H1 (cell line): ENCODE results near the gene GRXCR1. TPM values are rescaled to one million over a fixed set of nuclear protein-coding genes. Genes with fewer than 3 reads are reported as not detected.

Experiments used
- ASH2L ChIP-seq: fragments of 200-600, 300-600 bp; sonication (generic); IDR thresholded peaks from one replicate; pipeline ENCODE4 v1.7.1; 2017; ENCODE audit warnings: low read length
- CEBPB ChIP-seq: IDR thresholded peaks from 2 replicates; pipeline ENCODE4 v1.6.1; 2012; ENCODE audit warnings: low read depth, low read length
- EP300 ChIP-seq, 2 experiments: IDR thresholded peaks; 1 replicate in 1 of 2; 2 replicates in 1 of 2; pipeline ENCODE4 v1.6.1; 2011 to 2012; ENCODE audit warnings: low read depth in 2 of 2, low read length in 2 of 2, mild to moderate bottlenecking in 2 of 2, borderline replicate concordance in 1 of 2, inconsistent platforms in 1 of 2, moderate library complexity in 1 of 2
- SIN3A ChIP-seq, 2 experiments: IDR thresholded peaks in 1 of 2; conservative IDR thresholded peaks in 1 of 2; 2 replicates each; pipeline ENCODE4 v1.6.1; 2011 to 2012; ENCODE audit warnings: low read length in 2 of 2, improper control_type of control experiment in 1 of 2, low read depth in 1 of 2, mild to moderate bottlenecking in 1 of 2
- polyA plus RNA-seq, 7 experiments: library from polyadenylated mRNA; depleted of rRNA in 3 of 7; stranded (reverse) in 5 of 7; unstranded in 2 of 7; fragments of >200 nt in 5 of 7; fragments of 200-250 nt in 2 of 7; gene quantifications; 1 replicate in 5 of 7; 2 replicates in 1 of 7; 4 replicates in 1 of 7; pipeline versions ENCODE4 v1.2.1 to v1.2.3, GENCODE V29; 2011 to 2013; ENCODE audit warnings: missing spikeins in 2 of 7, mixed read lengths in 2 of 7
- total RNA-seq: library from RNA; stranded (reverse); fragmentation: NEBNext Ultra II Directional; extraction: Animal tissue kit (Norgen Biotek cat#: 25700); gene quantifications from 2 replicates; pipeline ENCODE4 v1.2.1, GENCODE V29; 2021
- TF ChIP-seq, protein P1 (sequence below): fragments of 300-600 bp; sonication (generic); IDR thresholded peaks from 2 replicates; pipeline ENCODE4 v1.7.1; 2012; ENCODE audit warnings: low read length, moderate library complexity, mild to moderate bottlenecking, inconsistent platforms; ENCODE audit not compliant: insufficient replicate concordance
- TF ChIP-seq, protein P2 (sequence below): IDR thresholded peaks from 2 replicates; pipeline ENCODE4 v1.6.1; 2012; ENCODE audit warnings: low read length, inconsistent platforms
- TF ChIP-seq, protein P3 (sequence below): IDR thresholded peaks from 2 replicates; pipeline ENCODE4 v1.6.1; 2011; ENCODE audit warnings: low read depth, mild to moderate bottlenecking, low read length; ENCODE audit not compliant: insufficient read depth

Gene GRXCR1
- total and polyA plus RNA-seq, 2 of the 8 experiments (the other 6 are each of a cell fraction or from before 2014, with no cell fraction given): not detected

DNA sequence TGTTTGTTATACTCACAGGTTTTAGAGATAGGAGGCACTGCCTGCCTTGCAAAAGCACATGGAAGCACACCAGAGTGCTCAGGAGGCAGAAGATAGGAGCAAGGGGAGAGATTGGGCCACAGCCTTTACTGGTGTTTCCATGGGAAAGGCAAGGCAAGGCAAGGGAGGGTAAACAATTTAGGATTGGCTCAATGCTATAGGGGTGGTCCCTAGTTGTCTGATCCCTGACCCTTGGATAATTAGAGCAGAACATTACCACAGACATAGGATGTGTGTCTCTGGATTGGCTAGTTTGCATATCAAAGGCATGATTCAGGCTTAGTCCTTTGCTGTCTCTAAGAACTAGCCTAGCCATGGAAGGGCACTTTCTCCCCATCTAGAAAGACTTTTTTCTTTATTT is 36.1 kb downstream of the GRXCR1 start (continued):
- TF ChIP-seq, protein P1, sequence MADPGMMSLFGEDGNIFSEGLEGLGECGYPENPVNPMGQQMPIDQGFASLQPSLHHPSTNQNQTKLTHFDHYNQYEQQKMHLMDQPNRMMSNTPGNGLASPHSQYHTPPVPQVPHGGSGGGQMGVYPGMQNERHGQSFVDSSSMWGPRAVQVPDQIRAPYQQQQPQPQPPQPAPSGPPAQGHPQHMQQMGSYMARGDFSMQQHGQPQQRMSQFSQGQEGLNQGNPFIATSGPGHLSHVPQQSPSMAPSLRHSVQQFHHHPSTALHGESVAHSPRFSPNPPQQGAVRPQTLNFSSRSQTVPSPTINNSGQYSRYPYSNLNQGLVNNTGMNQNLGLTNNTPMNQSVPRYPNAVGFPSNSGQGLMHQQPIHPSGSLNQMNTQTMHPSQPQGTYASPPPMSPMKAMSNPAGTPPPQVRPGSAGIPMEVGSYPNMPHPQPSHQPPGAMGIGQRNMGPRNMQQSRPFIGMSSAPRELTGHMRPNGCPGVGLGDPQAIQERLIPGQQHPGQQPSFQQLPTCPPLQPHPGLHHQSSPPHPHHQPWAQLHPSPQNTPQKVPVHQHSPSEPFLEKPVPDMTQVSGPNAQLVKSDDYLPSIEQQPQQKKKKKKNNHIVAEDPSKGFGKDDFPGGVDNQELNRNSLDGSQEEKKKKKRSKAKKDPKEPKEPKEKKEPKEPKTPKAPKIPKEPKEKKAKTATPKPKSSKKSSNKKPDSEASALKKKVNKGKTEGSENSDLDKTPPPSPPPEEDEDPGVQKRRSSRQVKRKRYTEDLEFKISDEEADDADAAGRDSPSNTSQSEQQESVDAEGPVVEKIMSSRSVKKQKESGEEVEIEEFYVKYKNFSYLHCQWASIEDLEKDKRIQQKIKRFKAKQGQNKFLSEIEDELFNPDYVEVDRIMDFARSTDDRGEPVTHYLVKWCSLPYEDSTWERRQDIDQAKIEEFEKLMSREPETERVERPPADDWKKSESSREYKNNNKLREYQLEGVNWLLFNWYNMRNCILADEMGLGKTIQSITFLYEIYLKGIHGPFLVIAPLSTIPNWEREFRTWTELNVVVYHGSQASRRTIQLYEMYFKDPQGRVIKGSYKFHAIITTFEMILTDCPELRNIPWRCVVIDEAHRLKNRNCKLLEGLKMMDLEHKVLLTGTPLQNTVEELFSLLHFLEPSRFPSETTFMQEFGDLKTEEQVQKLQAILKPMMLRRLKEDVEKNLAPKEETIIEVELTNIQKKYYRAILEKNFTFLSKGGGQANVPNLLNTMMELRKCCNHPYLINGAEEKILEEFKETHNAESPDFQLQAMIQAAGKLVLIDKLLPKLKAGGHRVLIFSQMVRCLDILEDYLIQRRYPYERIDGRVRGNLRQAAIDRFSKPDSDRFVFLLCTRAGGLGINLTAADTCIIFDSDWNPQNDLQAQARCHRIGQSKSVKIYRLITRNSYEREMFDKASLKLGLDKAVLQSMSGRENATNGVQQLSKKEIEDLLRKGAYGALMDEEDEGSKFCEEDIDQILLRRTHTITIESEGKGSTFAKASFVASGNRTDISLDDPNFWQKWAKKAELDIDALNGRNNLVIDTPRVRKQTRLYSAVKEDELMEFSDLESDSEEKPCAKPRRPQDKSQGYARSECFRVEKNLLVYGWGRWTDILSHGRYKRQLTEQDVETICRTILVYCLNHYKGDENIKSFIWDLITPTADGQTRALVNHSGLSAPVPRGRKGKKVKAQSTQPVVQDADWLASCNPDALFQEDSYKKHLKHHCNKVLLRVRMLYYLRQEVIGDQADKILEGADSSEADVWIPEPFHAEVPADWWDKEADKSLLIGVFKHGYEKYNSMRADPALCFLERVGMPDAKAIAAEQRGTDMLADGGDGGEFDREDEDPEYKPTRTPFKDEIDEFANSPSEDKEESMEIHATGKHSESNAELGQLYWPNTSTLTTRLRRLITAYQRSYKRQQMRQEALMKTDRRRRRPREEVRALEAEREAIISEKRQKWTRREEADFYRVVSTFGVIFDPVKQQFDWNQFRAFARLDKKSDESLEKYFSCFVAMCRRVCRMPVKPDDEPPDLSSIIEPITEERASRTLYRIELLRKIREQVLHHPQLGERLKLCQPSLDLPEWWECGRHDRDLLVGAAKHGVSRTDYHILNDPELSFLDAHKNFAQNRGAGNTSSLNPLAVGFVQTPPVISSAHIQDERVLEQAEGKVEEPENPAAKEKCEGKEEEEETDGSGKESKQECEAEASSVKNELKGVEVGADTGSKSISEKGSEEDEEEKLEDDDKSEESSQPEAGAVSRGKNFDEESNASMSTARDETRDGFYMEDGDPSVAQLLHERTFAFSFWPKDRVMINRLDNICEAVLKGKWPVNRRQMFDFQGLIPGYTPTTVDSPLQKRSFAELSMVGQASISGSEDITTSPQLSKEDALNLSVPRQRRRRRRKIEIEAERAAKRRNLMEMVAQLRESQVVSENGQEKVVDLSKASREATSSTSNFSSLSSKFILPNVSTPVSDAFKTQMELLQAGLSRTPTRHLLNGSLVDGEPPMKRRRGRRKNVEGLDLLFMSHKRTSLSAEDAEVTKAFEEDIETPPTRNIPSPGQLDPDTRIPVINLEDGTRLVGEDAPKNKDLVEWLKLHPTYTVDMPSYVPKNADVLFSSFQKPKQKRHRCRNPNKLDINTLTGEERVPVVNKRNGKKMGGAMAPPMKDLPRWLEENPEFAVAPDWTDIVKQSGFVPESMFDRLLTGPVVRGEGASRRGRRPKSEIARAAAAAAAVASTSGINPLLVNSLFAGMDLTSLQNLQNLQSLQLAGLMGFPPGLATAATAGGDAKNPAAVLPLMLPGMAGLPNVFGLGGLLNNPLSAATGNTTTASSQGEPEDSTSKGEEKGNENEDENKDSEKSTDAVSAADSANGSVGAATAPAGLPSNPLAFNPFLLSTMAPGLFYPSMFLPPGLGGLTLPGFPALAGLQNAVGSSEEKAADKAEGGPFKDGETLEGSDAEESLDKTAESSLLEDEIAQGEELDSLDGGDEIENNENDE: no peak
- TF ChIP-seq, protein P2, sequence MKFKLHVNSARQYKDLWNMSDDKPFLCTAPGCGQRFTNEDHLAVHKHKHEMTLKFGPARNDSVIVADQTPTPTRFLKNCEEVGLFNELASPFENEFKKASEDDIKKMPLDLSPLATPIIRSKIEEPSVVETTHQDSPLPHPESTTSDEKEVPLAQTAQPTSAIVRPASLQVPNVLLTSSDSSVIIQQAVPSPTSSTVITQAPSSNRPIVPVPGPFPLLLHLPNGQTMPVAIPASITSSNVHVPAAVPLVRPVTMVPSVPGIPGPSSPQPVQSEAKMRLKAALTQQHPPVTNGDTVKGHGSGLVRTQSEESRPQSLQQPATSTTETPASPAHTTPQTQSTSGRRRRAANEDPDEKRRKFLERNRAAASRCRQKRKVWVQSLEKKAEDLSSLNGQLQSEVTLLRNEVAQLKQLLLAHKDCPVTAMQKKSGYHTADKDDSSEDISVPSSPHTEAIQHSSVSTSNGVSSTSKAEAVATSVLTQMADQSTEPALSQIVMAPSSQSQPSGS: no peak
- TF ChIP-seq, protein P3, sequence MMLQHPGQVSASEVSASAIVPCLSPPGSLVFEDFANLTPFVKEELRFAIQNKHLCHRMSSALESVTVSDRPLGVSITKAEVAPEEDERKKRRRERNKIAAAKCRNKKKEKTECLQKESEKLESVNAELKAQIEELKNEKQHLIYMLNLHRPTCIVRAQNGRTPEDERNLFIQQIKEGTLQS: no peak
- TF ChIP-seq EP300 (IDR thresholded peaks at IDR 0.05; ENCODE audit: borderline replicate concordance in 1 of 2, low read depth in 2 of 2, low read length in 2 of 2) (no peak), SIN3A (conservative IDR thresholded peaks at IDR 0.05 in 1 of 2, IDR thresholded peaks at IDR 0.05 in 1 of 2; ENCODE audit: low read depth in 1 of 2, low read length in 2 of 2) (no peak), CEBPB (no peak), ASH2L (no peak)
